Esophagus muscularis mucosa (tissue), 4 donors: ENCODE measurements around the gene BRD1. TPM values are rescaled to one million over a fixed set of nuclear protein-coding genes. Genes with fewer than 3 reads are reported as not detected.

Experiments
- DNase-seq: peaks from one replicate; pipeline ENCODE4 v3.0.0-alpha.2; 2017; ENCODE audit errors: extremely low spot score
- H3K27ac ChIP-seq, 4 donors: fragments of 200-600 bp; sonication (generic); replicated peaks in 1 of 4; 1 replicate in 3 of 4; 2 replicates in 1 of 4; pipeline ENCODE4 v1.5.1; 2016 to 2019; ENCODE audit warnings: mild to moderate bottlenecking in 1 of 4
- H3K27me3 ChIP-seq, 4 donors: fragments of 200-600 bp; sonication (generic); one replicate each; pipeline versions ENCODE4 v1.5.1 to v1.6.0; 2016 to 2019
- H3K36me3 ChIP-seq, 4 donors: fragments of 200-600 bp; sonication (generic); one replicate each; pipeline ENCODE4 v1.5.1; 2016 to 2019
- H3K4me1 ChIP-seq, 4 donors: fragments of 200-600 bp; sonication (generic); one replicate each; pipeline ENCODE4 v1.5.1; 2016 to 2019
- H3K4me3 ChIP-seq, 4 donors: fragments of 200-600 bp; sonication (generic); 1 replicate in 2 of 4; 2 replicates in 2 of 4; pipeline ENCODE4 v1.5.1; 2016 to 2019; ENCODE audit warnings: mild to moderate bottlenecking in 4 of 4, moderate library complexity in 1 of 4
- H3K9me3 ChIP-seq, 4 donors: fragments of 200-600 bp; sonication (generic); 1 replicate in 3 of 4; 2 replicates in 1 of 4; pipeline ENCODE4 v1.5.1; 2016 to 2019
- CTCF ChIP-seq, 3 experiments: fragments of 200-600 bp in 2 of 3; fragments of 450-650 bp in 1 of 3; sonication (generic) in 2 of 3; IDR thresholded peaks; one replicate each; pipeline ENCODE4 v1.5.1; 2017 to 2019; ENCODE audit warnings: antibody characterized with exemption in 3 of 3, mild to moderate bottlenecking in 2 of 3, moderate library complexity in 1 of 3
- EP300 ChIP-seq: sonication (generic); formaldehyde crosslinking; IDR thresholded peaks from one replicate; pipeline ENCODE4 v1.6.1; 2017; ENCODE audit warnings: antibody characterized with exemption
- POLR2A ChIP-seq: fragments of 450-650 bp; IDR thresholded peaks from one replicate; pipeline ENCODE4 v1.6.1; 2017; ENCODE audit warnings: antibody characterized with exemption, moderate library complexity, mild to moderate bottlenecking, low read depth
- POLR2AphosphoS5 ChIP-seq, 2 donors: sonication (generic); formaldehyde crosslinking; IDR thresholded peaks; one replicate each; pipeline ENCODE4 v1.6.1; 2017; ENCODE audit warnings: antibody characterized with exemption in 2 of 2
- WGBS: methylation state at CpG from one replicate; pipeline ENCODE4 v1.1.5; 2018; 5-methylcytosine and 5-hydroxymethylcytosine counted together
- intact Hi-C: fragments of 100-400 bp; cut with DNase I; formaldehyde crosslinking; loops from one replicate; pipeline ENCODE4 v1.15.1; 2023
- total RNA-seq, 4 donors: library from RNA; depleted of rRNA; stranded (reverse); fragments of >200 nt; gene quantifications; one replicate each; pipeline versions ENCODE4 v1.1.0 to v1.2.1, GENCODE V29; 2016

BRD1 gene
- total RNA-seq, 4 donors from 2014 or later: 36.5 to 54.1 (median 51.4) TPM

- DNase-seq: no peak
- TF ChIP-seq POLR2A: no peak
- TF ChIP-seq EP300: no peak
- TF ChIP-seq POLR2AphosphoS5 (IDR thresholded peaks at IDR 0.05): no peak
- no peak for TF ChIP-seq CTCF (IDR thresholded peaks at IDR 0.05)
- H3K27me3 ChIP-seq: peaks cover 0 to 58% (median 0%) of the 10 kb centered on the region in 4 donors
Observed at GRCh38 chr22:49755631-49756001, 72.1 kb downstream of the BRD1 start.

GRCh38 chr22:49754696-49755630, 72.7 kb downstream of the BRD1 start:
- peak; percentile 87 for DNase-seq
- TF ChIP-seq POLR2A (no peak), EP300 (no peak), POLR2AphosphoS5 (IDR thresholded peaks at IDR 0.05) (no peak), CTCF (IDR thresholded peaks at IDR 0.05) (no peak)
- intact Hi-C loops: no loop called here
- Histone ChIP-seq H3K27ac (no peak overlapping the region), H3K27me3 (peaks cover 0 to 64% (median 0%) of the 10 kb centered on the region in 4 donors), H3K36me3 (no peaks in the 10 kb centered on the region), H3K4me3 (no peak overlapping the region), H3K9me3 (peaks cover 0 to 9% (median 3%) of the 10 kb centered on the region in 4 donors), H3K4me1 (peaks cover 0 to 5% (median 0%) of the 10 kb centered on the region in 4 donors)
- WGBS: 75% methylated on average over 11 of the region's 25 CpGs

More at GRCh38 chr22:49755631-49756001, 72.1 kb downstream of the BRD1 start:
- Histone ChIP-seq H3K9me3 (peaks cover 0 to 9% (median 3%) of the 10 kb centered on the region in 4 donors), H3K4me1 (peaks cover 0 to 5% (median 0%) of the 10 kb centered on the region in 4 donors), H3K27ac (no peak overlapping the region), H3K4me3 (no peak overlapping the region), H3K36me3 (no peaks in the 10 kb centered on the region)
- 85% methylated on average over 10 of the region's 10 CpGs for WGBS
- intact Hi-C loops: no loop called here

GRCh38 chr22:49753961-49754695, 73.5 kb downstream of the BRD1 start:
- peak; percentile 82 for DNase-seq
- TF ChIP-seq EP300 (no peak), POLR2A (no peak), POLR2AphosphoS5 (IDR thresholded peaks at IDR 0.05) (no peak), CTCF (IDR thresholded peaks at IDR 0.05) (no peak)
- H3K9me3 ChIP-seq: peaks cover 0 to 9% (median 3%) of the 10 kb centered on the region in 4 donors
- H3K4me3 ChIP-seq: no peak overlapping the region
- H3K4me1 ChIP-seq: peaks cover 0 to 5% (median 0%) of the 10 kb centered on the region in 4 donors
- H3K27ac ChIP-seq: no peak overlapping the region
- WGBS: 85% methylated on average over 15 of the region's 20 CpGs
- H3K36me3 ChIP-seq: no peaks in the 10 kb centered on the region
- peaks cover 0 to 72% (median 2%) of the 10 kb centered on the region in 4 donors for H3K27me3 ChIP-seq
- intact Hi-C loops: no loop called here

- TF ChIP-seq POLR2AphosphoS5 (IDR thresholded peaks at IDR 0.05) (no peak), POLR2A (no peak), CTCF (IDR thresholded peaks at IDR 0.05) (no peak), EP300 (no peak)
- 84% methylated on average over 19 of the region's 20 CpGs for WGBS
- intact Hi-C loops: no loop called here
- H3K36me3 ChIP-seq: no peaks in the 10 kb centered on the region
- H3K4me3 ChIP-seq: no peak overlapping the region
- H3K9me3 ChIP-seq: peaks cover 0 to 9% (median 3%) of the 10 kb centered on the region in 4 donors
- peak; percentile 88 for DNase-seq
- H3K4me1 ChIP-seq: peaks cover 0 to 5% (median 0%) of the 10 kb centered on the region in 4 donors
- H3K27ac ChIP-seq: no peak overlapping the region
- H3K27me3 ChIP-seq: peaks cover 0 to 76% (median 2%) of the 10 kb centered on the region in 4 donors
Observed at GRCh38 chr22:49753276-49753890, 74.3 kb downstream of the BRD1 start.
